Neuronal stem cell (in vitro differentiated cells): ENCODE results near the gene TAX1BP3.

Experiments
- DNase-seq: peaks from one replicate; pipeline ENCODE4 v3.0.0-alpha.2; 2013; ENCODE audit warnings: low spot score
- H2AFZ ChIP-seq: one replicate; pipeline ENCODE4 v1.6.1; 2013; ENCODE audit warnings: mild to moderate bottlenecking, low read length, inconsistent platforms
- H2AK5ac ChIP-seq: 2 replicates; pipeline ENCODE4 v1.6.1; 2013; ENCODE audit warnings: low read depth, mild to moderate bottlenecking, inconsistent platforms, low read length, moderate library complexity, mixed read lengths
- H2BK120ac ChIP-seq: 2 replicates; pipeline ENCODE4 v1.6.1; 2013; ENCODE audit warnings: low read depth, mild to moderate bottlenecking, inconsistent platforms, low read length, moderate library complexity, mixed read lengths
- H2BK12ac ChIP-seq: one replicate; pipeline ENCODE4 v1.6.1; 2013; ENCODE audit warnings: low read length, inconsistent platforms
- H2BK15ac ChIP-seq: 2 replicates; pipeline ENCODE4 v1.6.1; 2013; ENCODE audit warnings: mild to moderate bottlenecking, low read length, inconsistent platforms, mixed read lengths
- H2BK5ac ChIP-seq: one replicate; pipeline ENCODE4 v1.6.1; 2013; ENCODE audit warnings: inconsistent platforms, mild to moderate bottlenecking, low read length, moderate library complexity
- H3K14ac ChIP-seq: one replicate; pipeline ENCODE4 v1.6.1; 2013; ENCODE audit warnings: low read length, inconsistent platforms
- H3K18ac ChIP-seq: 2 replicates; pipeline ENCODE4 v1.6.1; 2013; ENCODE audit warnings: low read length, inconsistent platforms
- H3K23ac ChIP-seq: 2 replicates; pipeline ENCODE4 v1.6.1; 2013; ENCODE audit warnings: low read depth, mild to moderate bottlenecking, mixed read lengths, low read length, inconsistent platforms; ENCODE audit not compliant: poor library complexity
- H3K27ac ChIP-seq: replicated peaks from 3 replicates; pipeline ENCODE4 v1.5.1; 2013; ENCODE audit warnings: low read length, inconsistent platforms
- H3K27me3 ChIP-seq, 3 experiments: 2 replicates each; pipeline ENCODE4 v1.6.1; 2013; ENCODE audit warnings: low read length in 3 of 3, mild to moderate bottlenecking in 2 of 3, inconsistent platforms in 1 of 3, low read depth in 1 of 3, mixed read lengths in 1 of 3, moderate library complexity in 1 of 3; ENCODE audit not compliant: control insufficient read depth in 3 of 3, insufficient read depth in 3 of 3
- H3K36me3 ChIP-seq, 2 donors: replicated peaks in 1 of 2; 2 replicates each; pipeline ENCODE4 v1.6.1; 2013; ENCODE audit warnings: low read length in 2 of 2; ENCODE audit not compliant: control insufficient read depth in 2 of 2, insufficient read depth in 2 of 2
- H3K4ac ChIP-seq: 2 replicates; pipeline ENCODE4 v1.6.1; 2013; ENCODE audit warnings: inconsistent platforms, mild to moderate bottlenecking, low read length, moderate library complexity
- H3K4me1 ChIP-seq, 2 donors: 1 replicate in 1 of 2; 2 replicates in 1 of 2; pipeline ENCODE4 v1.6.1; 2013; ENCODE audit warnings: low read length in 2 of 2, low read depth in 1 of 2; ENCODE audit not compliant: control insufficient read depth in 2 of 2, insufficient read depth in 1 of 2
- H3K4me2 ChIP-seq: one replicate; pipeline ENCODE4 v1.6.1; 2013; ENCODE audit warnings: mild to moderate bottlenecking, low read length, inconsistent platforms; ENCODE audit not compliant: insufficient read depth, poor library complexity, severe bottlenecking
- H3K4me3 ChIP-seq, 2 donors: 2 replicates each; pipeline ENCODE4 v1.5.1; 2013; ENCODE audit warnings: low read length in 2 of 2, mild to moderate bottlenecking in 2 of 2, inconsistent platforms in 1 of 2, moderate library complexity in 1 of 2
- H3K79me1 ChIP-seq: one replicate; pipeline ENCODE4 v1.6.1; 2013; ENCODE audit warnings: low read depth, mild to moderate bottlenecking, inconsistent platforms, low read length, moderate library complexity
- H3K9ac ChIP-seq: one replicate; pipeline ENCODE4 v1.6.1; 2013; ENCODE audit warnings: mild to moderate bottlenecking, low read depth, low read length, inconsistent platforms; ENCODE audit not compliant: poor library complexity
- H3K9me3 ChIP-seq, 2 donors: replicated peaks in 1 of 2; 2 replicates each; pipeline versions ENCODE3 to v1.6.1; 2013; ENCODE audit warnings: low read length in 2 of 2, mild to moderate bottlenecking in 2 of 2, inconsistent platforms in 1 of 2, low read depth in 1 of 2, mixed read lengths in 1 of 2, moderate library complexity in 1 of 2; ENCODE audit not compliant: control insufficient read depth in 2 of 2, insufficient read depth in 1 of 2
- H4K8ac ChIP-seq: one replicate; pipeline ENCODE4 v1.6.1; 2013; ENCODE audit warnings: low read depth, mild to moderate bottlenecking, inconsistent platforms, low read length, moderate library complexity
- H4K91ac ChIP-seq: one replicate; pipeline ENCODE4 v1.6.1; 2013; ENCODE audit warnings: low read length, low read depth, mild to moderate bottlenecking, inconsistent platforms; ENCODE audit not compliant: poor library complexity
- WGBS, 2 donors: extraction: QIAGEN DNeasy Blood & Tissue Kit; methylation state at CpG; one replicate each; pipeline ENCODE4 v1.1.7; 2013; ENCODE audit warnings: missing lambda C conversion rate in 2 of 2, mixed read lengths in 1 of 2; ENCODE audit not compliant: insufficient read length in 2 of 2, insufficient replicate concordance in 1 of 2; ENCODE audit errors: extremely low coverage in 2 of 2; 5-methylcytosine and 5-hydroxymethylcytosine counted together

Gene TAX1BP3

GRCh38 chr17:3681565-3681964 is 13.2 kb upstream of the TAX1BP3 start:
- Histone ChIP-seq H3K4me3 (no peak overlapping the region), H3K4ac (no peak overlapping the region), H4K8ac (no peak overlapping the region), H3K79me1 (no peaks in the 10 kb centered on the region), H3K18ac (no peak overlapping the region), H3K14ac (no peak overlapping the region), H3K4me1 (peaks cover 0 to 3% of the 10 kb centered on the region in 2 donors), H2BK15ac (no peak overlapping the region), H3K4me2 (no peak overlapping the region), H4K91ac (no peak overlapping the region), H3K9ac (no peak overlapping the region), H3K27me3 (peaks cover 0 to 25% (median 0%) of the 10 kb centered on the region in 3 experiments), H3K9me3 (no peaks in the 10 kb centered on the region), H2AFZ (peak overlapping the region; percentile 42), H2BK5ac (no peak overlapping the region), H3K36me3 (no peaks in the 10 kb centered on the region), H2BK12ac (no peak overlapping the region), H3K23ac (no peak overlapping the region), H3K27ac (no peak overlapping the region), H2BK120ac (no peak overlapping the region), H2AK5ac (peak overlapping the region; percentile 83)
- DNase-seq: no peak
- WGBS, 2 donors: no CpG with 5 or more reads among the region's 20 CpGs

- no peaks in the 10 kb centered on the region for H3K79me1 ChIP-seq
- H3K9ac ChIP-seq: peak overlapping the region; percentile 44
- no peaks in the 10 kb centered on the region for H3K9me3 ChIP-seq
- H3K36me3 ChIP-seq: no peaks in the 10 kb centered on the region
- H3K4ac ChIP-seq: no peak overlapping the region
- no peak overlapping the region for H3K27ac ChIP-seq
- H4K91ac ChIP-seq: peak overlapping the region; percentile 30
- H2BK5ac ChIP-seq: no peak overlapping the region
- peak overlapping the region; percentile 22 for H2BK12ac ChIP-seq
- DNase-seq: no peak
- peak overlapping the region; percentile 20 for H3K23ac ChIP-seq
- no peak overlapping the region for H2BK15ac ChIP-seq
- peaks cover 0 to 3% of the 10 kb centered on the region in 2 donors for H3K4me1 ChIP-seq
- H2BK120ac ChIP-seq: no peak overlapping the region
- H3K4me2 ChIP-seq: no peak overlapping the region
- WGBS, 2 donors: no CpG with 5 or more reads among the region's 12 CpGs
- no peak overlapping the region for H3K4me3 ChIP-seq
- H3K14ac ChIP-seq: no peak overlapping the region
- H3K18ac ChIP-seq: no peak overlapping the region
- H3K27me3 ChIP-seq: peaks cover 0 to 25% (median 0%) of the 10 kb centered on the region in 3 experiments
- H2AK5ac ChIP-seq: no peak overlapping the region
- no peak overlapping the region for H2AFZ ChIP-seq
- no peak overlapping the region for H4K8ac ChIP-seq
These were observed 12.7 kb upstream of the TAX1BP3 start for GRCh38 chr17:3681057-3681456.

- peaks cover 0 to 4% of the 10 kb centered on the region in 2 donors for H3K4me1 ChIP-seq
- peak overlapping the region; percentile 40 for H2AK5ac ChIP-seq
- no peak overlapping the region for H3K4me3 ChIP-seq
- H2BK120ac ChIP-seq: no peak overlapping the region
- H3K27ac ChIP-seq: no peak overlapping the region
- no peak overlapping the region for H4K91ac ChIP-seq
- H3K18ac ChIP-seq: no peak overlapping the region
- no peak overlapping the region for H4K8ac ChIP-seq
- no peaks in the 10 kb centered on the region for H3K79me1 ChIP-seq
- H3K4ac ChIP-seq: peak overlapping the region; percentile 37
- no peak overlapping the region for H2BK5ac ChIP-seq
- no peaks in the 10 kb centered on the region for H3K36me3 ChIP-seq
- H3K9me3 ChIP-seq: no peaks in the 10 kb centered on the region
- no peak overlapping the region for H2AFZ ChIP-seq
- H2BK12ac ChIP-seq: peak overlapping the region; percentile 84
- peaks cover 0 to 25% (median 0%) of the 10 kb centered on the region in 3 experiments for H3K27me3 ChIP-seq
- peak overlapping the region; percentile 21 for H3K9ac ChIP-seq
- H3K23ac ChIP-seq: no peak overlapping the region
- WGBS, 2 donors: no CpG with 5 or more reads among the region's 20 CpGs
- H2BK15ac ChIP-seq: no peak overlapping the region
- DNase-seq: no peak
- peak overlapping the region; percentile 56 for H3K14ac ChIP-seq
- no peak overlapping the region for H3K4me2 ChIP-seq
These were observed 11.3 kb upstream of the TAX1BP3 start for GRCh38 chr17:3679531-3680126.

GRCh38 chr17:3678821-3679530 is 10.6 kb upstream of the TAX1BP3 start:
- Histone ChIP-seq H3K27me3 (peaks cover 0 to 25% (median 0%) of the 10 kb centered on the region in 3 experiments), H2AFZ (peak overlapping the region; percentile 85), H3K36me3 (no peaks in the 10 kb centered on the region), H2BK15ac (peak overlapping the region; percentile 55), H2BK5ac (no peak overlapping the region), H3K4ac (no peak overlapping the region), H4K8ac (no peak overlapping the region), H3K9me3 (no peaks in the 10 kb centered on the region), H2BK12ac (no peak overlapping the region), H3K27ac (no peak overlapping the region), H2BK120ac (no peak overlapping the region), H3K14ac (no peak overlapping the region), H3K4me2 (peak overlapping the region; percentile 11), H3K23ac (peak overlapping the region; percentile 37), H4K91ac (no peak overlapping the region), H3K79me1 (no peaks in the 10 kb centered on the region), H3K18ac (no peak overlapping the region), H3K4me3 (no peak overlapping the region), H3K9ac (no peak overlapping the region), H3K4me1 (peaks cover 2 to 8% of the 10 kb centered on the region in 2 donors), H2AK5ac (peak overlapping the region; percentile 40)
- no CpG with 5 or more reads among the region's 27 CpGs for WGBS, 2 donors
- DNase-seq: no peak
